HL-60/S4 (cell line): ENCODE data around the gene TTC39A.

Source experiments
- in situ Hi-C: fragments of 300-500 bp; cut with MboI; formaldehyde crosslinking; loops from 2 replicates; pipeline ENCODE4 v1.14.3; 2022; ENCODE audit warnings: low sequenced_read_pairs

Gene TTC39A

DNA sequence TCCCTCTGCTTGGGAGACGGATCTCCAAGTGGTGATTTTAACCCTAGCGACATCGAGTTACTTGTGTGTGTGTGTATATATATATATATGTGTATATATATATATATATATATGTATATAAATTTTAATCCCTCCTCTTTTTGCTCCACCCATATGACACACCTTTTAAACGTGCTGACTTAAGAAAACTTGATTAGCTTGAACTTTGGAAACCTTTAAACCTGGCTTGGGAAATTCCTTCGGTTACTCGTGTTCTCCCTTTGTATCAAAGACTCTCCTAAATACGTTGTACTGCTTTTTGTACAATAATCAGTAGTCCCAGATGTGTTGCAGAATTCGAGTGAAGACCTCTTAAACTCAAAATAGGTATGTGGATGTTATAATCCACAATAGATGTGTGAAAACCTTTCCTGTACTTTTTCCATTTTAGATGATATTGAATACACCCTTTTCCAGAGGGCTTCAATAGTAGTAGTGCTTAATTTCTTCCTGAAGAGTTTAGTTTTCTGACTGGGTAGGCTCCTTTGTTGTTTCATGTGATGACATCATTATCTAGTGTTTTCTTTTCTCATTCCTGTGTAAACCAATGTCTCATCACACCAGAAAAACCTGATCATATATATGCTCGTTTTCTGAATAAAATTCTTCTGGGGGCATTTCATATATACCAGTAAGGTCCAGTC, 92.9 kb downstream of the TTC39A start:
- in situ Hi-C loops, result no loop called here
